A673 (cell line): ENCODE results near the gene WHAMM. TPM values are rescaled to one million over a fixed set of nuclear protein-coding genes. Genes with fewer than 3 reads are reported as not detected.

Experiments
- BruUV-seq: library from RNA; stranded (reverse); fragments of 400-500 nt; replicated peaks from 2 replicates; lab custom pipeline; 2021; lab: Mats Ljungman, UMichigan
- CTCF ChIA-PET: fragments of 300-600 bp; sonication (Branson Sonifier 250); formaldehyde crosslinking; loops from one replicate; lab custom pipeline; 2022; ENCODE audit warnings: antibody characterized with exemption; lab: Charles Lee
- POLR2A ChIA-PET: fragments of 300-600 bp; sonication (Branson Sonifier 250); formaldehyde crosslinking; loops from one replicate; lab custom pipeline; 2022; ENCODE audit warnings: antibody characterized with exemption; ENCODE audit not compliant: low non-redundant PET; lab: Charles Lee
- DNase-seq: peaks from one replicate; pipeline ENCODE4 v3.0.0-alpha.2; 2015; ENCODE audit warnings: low spot score
- H3K27ac ChIP-seq: fragments of 200-600 bp; sonication (generic); 2 replicates; pipeline ENCODE4 v1.5.1; 2016; ENCODE audit warnings: mixed run types, low read depth, mild to moderate bottlenecking, mixed read lengths, antibody characterized with exemption, low read length; ENCODE audit not compliant: poor library complexity, severe bottlenecking
- H3K27me3 ChIP-seq: fragments of 200-600 bp; sonication (generic); replicated peaks from 2 replicates; pipeline ENCODE4 v1.6.1; 2017; ENCODE audit warnings: mixed run types, low read depth, mild to moderate bottlenecking, mixed read lengths, antibody characterized with exemption, low read length; ENCODE audit not compliant: insufficient read depth, poor library complexity
- H3K36me3 ChIP-seq: fragments of 200-600 bp; sonication (generic); 2 replicates; pipeline ENCODE4 v1.6.1; 2016; ENCODE audit warnings: mixed run types, mild to moderate bottlenecking, mixed read lengths, antibody characterized with exemption, low read length; ENCODE audit not compliant: insufficient read depth, poor library complexity, severe bottlenecking
- H3K4me1 ChIP-seq: fragments of 200-600 bp; sonication (generic); 2 replicates; pipeline ENCODE4 v1.6.1; 2017; ENCODE audit warnings: mixed run types, mild to moderate bottlenecking, mixed read lengths, antibody characterized with exemption, low read length; ENCODE audit not compliant: insufficient read depth, poor library complexity, severe bottlenecking
- H3K4me3 ChIP-seq: fragments of 200-600 bp; sonication (generic); 2 replicates; pipeline ENCODE4 v1.5.1; 2016; ENCODE audit warnings: low read depth, mixed run types, mild to moderate bottlenecking, mixed read lengths, low read length; ENCODE audit not compliant: poor library complexity, severe bottlenecking
- H3K9me3 ChIP-seq: fragments of 200-600 bp; sonication (generic); 2 replicates; pipeline ENCODE4 v1.6.1; 2016; ENCODE audit warnings: mixed run types, low read depth, mild to moderate bottlenecking, mixed read lengths, antibody characterized with exemption, low read length; ENCODE audit not compliant: poor library complexity, severe bottlenecking
- EZH2 ChIP-seq: fragments of 200-600 bp; sonication (generic); IDR thresholded peaks from 2 replicates; pipeline ENCODE4 v1.6.1; 2017; ENCODE audit warnings: borderline replicate concordance, low read depth, mild to moderate bottlenecking, mixed read lengths, antibody characterized with exemption, low read length; ENCODE audit not compliant: poor library complexity, severe bottlenecking
- intact Hi-C: fragments of 100-400 bp; cut with micrococcal nuclease; formaldehyde crosslinking; loops from one replicate; pipeline ENCODE4 v1.10.0; 2022; ENCODE audit not compliant: unreplicated experiment
- total RNA-seq: library from RNA; stranded (reverse); gene quantifications from 2 replicates; pipeline ENCODE4 v1.2.3, GENCODE V29; 2021
- TF ChIP-seq, protein P1 (sequence below): fragments of 300-800, 200-600 bp; sonication (generic); conservative IDR thresholded peaks from 2 replicates; pipeline ENCODE4 v1.5.1; 2017; ENCODE audit warnings: low read depth, mild to moderate bottlenecking, antibody characterized with exemption, low read length, moderate library complexity, mixed read lengths

WHAMM gene
- total RNA-seq, 1 experiment from 2014 or later, result 5.1 TPM

DNA sequence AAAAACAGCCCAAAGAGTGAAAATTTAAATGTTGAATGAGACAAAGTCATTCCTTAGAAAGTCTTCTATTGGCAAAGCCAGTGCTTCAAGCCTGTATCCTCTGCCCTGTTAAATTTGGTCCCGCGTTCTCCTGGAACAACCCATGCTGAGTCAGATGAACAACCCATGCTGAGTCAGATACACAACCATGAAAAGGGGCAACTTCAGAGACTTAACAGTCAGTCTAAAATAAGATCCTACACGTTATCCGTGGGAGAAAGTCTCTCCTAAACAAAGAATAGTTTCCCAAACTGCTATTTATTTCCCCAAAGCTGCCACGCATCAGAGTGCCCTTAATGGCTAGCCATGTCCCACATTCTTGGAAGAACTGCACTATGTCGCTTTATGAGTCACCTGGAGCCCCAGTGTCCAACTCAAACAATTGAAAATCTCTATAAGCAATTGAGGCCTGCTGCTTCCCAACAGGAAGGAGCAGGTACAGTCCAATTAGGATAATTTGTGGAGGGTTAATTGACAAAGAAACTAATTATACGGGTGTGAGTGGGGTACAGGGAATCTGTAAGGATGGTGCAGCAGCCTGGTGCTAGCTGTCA is 66.1 kb downstream of the WHAMM start:
- ChIA-PET CTCF (no interaction called here), POLR2A (no interaction called here)
- DNase-seq, result no peak
- Histone ChIP-seq H3K9me3 (no peaks in the 10 kb centered on the region), H3K27me3 (no peaks in the 10 kb centered on the region), H3K4me3 (no peak overlapping the region), H3K27ac (no peak overlapping the region), H3K4me1 (no peaks in the 10 kb centered on the region), H3K36me3 (no peaks in the 10 kb centered on the region)
- intact Hi-C loops, result no loop called here
- BruUV-seq, result no TSS peak
- TF ChIP-seq EZH2, result no peak
- TF ChIP-seq, protein P1, sequence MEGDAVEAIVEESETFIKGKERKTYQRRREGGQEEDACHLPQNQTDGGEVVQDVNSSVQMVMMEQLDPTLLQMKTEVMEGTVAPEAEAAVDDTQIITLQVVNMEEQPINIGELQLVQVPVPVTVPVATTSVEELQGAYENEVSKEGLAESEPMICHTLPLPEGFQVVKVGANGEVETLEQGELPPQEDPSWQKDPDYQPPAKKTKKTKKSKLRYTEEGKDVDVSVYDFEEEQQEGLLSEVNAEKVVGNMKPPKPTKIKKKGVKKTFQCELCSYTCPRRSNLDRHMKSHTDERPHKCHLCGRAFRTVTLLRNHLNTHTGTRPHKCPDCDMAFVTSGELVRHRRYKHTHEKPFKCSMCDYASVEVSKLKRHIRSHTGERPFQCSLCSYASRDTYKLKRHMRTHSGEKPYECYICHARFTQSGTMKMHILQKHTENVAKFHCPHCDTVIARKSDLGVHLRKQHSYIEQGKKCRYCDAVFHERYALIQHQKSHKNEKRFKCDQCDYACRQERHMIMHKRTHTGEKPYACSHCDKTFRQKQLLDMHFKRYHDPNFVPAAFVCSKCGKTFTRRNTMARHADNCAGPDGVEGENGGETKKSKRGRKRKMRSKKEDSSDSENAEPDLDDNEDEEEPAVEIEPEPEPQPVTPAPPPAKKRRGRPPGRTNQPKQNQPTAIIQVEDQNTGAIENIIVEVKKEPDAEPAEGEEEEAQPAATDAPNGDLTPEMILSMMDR, result no peak

DNA sequence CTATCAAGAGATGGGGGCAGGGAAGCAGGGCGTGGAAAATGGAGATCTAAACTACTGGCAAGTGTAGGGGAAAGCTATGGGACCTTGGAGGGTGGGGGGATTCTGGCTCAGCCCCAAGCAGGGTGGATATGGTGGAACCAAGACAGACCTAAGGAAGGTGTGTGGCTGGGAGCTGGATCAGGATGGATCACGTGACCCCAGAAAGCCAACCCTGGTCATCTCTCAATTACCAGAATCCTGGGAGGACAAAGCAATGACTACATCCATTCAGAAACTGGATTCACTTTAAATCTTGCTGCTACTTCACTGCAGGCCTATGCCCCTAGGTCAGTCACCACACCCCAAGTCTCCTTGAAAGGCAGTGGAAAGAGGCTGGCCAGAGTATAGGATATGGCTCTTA is 68.4 kb downstream of the WHAMM start:
- Histone ChIP-seq H3K4me1 (no peaks in the 10 kb centered on the region), H3K36me3 (no peaks in the 10 kb centered on the region), H3K27ac (no peak overlapping the region), H3K9me3 (no peaks in the 10 kb centered on the region), H3K4me3 (no peak overlapping the region), H3K27me3 (no peaks in the 10 kb centered on the region)
- DNase-seq, result no peak
- TF ChIP-seq, protein P1, result no peak
- TF ChIP-seq EZH2, result no peak
- ChIA-PET POLR2A (no interaction called here), CTCF (no interaction called here)
- intact Hi-C loops, result no loop called here
- no TSS peak for BruUV-seq

DNA sequence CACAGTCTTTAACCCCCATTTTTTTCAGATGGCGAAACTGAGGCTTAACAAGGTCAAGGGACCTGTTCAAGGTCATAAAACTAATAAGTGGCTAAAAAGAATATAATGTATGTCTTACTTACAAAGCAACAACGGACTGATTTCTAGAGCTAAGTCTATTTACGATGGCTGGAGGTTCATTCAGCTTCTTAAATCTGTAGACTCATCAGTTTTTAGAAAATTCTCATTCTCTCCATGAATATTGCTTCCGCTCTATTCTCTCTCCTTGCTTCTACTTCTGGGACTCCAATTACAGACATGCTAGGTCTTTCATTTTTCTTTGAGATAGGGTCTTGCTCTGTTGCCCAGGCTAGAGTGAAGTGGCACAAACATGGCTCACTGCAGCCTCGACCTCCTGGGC is 68.9 kb downstream of the WHAMM start:
- Histone ChIP-seq H3K27ac (no peak overlapping the region), H3K27me3 (no peaks in the 10 kb centered on the region), H3K36me3 (no peaks in the 10 kb centered on the region), H3K4me3 (no peak overlapping the region), H3K9me3 (no peaks in the 10 kb centered on the region), H3K4me1 (no peaks in the 10 kb centered on the region)
- BruUV-seq, result no TSS peak
- POLR2A ChIA-PET, result no interaction called here
- TF ChIP-seq, protein P1, result no peak
- no peak for TF ChIP-seq EZH2
- no peak for DNase-seq
- CTCF ChIA-PET, result no interaction called here
- intact Hi-C loops, result no loop called here
